ENCODE data around the gene OXLD1.

Gene OXLD1

DNA sequence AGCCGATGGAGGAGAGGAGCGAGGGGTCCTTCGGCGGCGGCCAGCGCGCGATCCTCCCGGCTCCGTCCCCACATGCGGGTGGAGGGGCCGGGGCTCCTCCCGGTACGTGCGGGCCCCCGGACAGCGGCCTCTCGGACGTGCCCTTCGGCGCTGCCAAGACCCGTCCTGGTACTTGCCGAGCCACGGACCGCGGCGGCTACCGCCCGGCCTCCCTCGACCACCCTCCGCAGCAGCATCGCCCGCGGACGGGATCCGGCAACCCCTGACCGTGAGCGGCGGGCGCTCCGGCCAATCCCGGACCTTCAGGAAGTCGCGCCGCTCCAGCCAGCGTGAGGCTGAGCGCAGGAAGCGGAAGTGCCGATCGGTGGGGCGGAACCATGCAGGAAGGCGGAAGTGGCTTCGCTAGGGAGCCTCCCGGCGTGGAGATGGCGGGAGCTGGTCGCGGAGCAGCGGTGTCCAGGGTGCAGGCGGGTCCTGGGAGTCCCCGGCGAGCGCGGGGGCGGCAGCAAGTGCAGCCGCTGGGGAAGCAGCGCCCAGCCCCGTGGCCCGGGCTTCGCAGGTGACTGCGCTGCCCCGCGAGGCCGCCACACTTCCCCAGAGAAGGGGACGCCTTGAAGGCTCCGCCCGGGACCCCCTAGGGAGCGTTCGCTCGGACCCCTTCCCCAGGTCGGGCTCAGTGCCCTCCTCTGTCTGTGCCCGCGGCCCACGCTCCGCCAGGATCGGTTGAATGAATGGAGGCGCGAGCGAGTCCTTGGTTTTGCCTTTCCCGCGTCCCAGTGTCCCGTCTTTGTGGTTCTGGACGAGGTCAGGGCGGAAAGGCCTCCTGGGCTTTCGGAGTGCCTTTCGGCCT lies at the start of gene OXLD1, which contains the start of gene CCDC137:
TSS of gene OXLD1 (minus strand) at position 264 of the 850 bp plus-strand sequence. CDS start at position 236, 28 bp downstream.
TSS of gene CCDC137 (plus strand) at position 396 of the 850 bp plus-strand sequence. CDS start at position 426, 30 bp downstream.
- DNase-seq = peak; percentile 97 to 100

DNA sequence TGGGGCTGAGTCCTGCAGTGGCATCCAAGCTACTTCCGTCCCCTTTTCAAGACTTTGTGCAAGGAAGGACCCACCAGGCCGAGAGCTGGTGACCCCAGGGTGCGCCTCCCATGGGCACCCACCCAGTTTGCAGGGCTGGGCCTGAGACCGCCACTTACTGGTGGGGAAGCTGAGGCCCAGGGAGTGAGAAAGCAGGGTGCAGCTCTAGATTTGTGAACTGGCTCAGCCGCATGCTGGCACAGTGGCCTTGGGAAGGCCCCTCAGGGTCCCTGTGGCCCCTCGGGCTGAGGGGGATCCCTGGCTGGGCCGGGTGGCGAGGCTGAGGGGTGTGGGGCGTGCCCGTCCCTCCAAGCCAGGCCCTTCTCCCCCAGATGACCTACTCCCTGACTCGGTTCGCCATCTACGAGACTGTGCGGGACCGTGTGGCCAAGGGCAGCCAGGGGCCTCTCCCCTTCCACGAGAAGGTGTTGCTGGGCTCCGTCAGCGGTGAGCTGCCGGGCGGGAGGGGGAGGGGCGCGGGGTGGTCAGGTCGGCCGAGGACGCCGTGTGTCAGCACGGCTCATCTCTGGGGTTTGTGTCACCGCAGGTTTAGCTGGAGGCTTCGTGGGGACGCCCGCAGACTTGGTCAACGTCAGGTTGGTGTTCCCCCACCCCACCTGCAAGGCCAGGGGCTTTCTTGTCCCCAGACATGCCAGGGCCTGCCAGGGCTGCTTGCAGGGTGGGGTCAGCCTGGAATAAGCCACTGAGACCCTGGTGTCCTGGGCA lies 48.9 kb upstream of the OXLD1 start:
- DNase-seq = no peak

DNA sequence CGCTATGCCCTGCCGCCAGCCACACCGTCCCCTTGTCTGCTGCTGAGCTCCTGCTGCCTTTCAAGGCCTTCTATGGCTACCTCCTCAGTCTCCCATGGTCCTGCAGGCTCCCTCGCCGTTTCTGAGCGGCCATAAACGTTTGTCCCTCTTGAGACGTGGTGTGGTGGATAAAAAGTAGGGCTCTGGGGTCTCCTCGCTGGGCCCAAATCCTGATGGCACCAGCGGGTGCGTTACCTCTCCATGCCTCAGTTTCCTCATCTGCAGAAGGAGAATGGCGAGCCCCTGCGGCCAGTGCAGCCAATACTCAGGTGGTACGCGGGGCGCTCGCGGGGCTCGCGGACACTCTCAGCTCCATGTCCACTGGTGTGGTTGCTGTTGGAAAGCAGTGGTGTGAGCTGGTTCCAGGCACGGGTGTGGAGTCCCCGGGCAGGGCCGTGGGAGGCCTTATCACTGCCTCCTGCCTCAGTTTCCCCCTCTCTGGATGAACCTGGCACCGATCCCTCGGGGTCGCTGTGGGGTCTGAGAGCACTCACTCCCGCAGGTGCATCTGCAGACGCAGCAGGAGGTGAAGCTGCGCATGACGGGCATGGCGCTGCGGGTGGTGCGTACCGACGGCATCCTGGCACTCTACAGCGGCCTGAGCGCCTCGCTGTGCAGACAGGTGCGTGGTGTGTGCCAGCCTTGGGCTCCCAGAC lies 48.2 kb upstream of the OXLD1 start:
- no peak for DNase-seq

DNA sequence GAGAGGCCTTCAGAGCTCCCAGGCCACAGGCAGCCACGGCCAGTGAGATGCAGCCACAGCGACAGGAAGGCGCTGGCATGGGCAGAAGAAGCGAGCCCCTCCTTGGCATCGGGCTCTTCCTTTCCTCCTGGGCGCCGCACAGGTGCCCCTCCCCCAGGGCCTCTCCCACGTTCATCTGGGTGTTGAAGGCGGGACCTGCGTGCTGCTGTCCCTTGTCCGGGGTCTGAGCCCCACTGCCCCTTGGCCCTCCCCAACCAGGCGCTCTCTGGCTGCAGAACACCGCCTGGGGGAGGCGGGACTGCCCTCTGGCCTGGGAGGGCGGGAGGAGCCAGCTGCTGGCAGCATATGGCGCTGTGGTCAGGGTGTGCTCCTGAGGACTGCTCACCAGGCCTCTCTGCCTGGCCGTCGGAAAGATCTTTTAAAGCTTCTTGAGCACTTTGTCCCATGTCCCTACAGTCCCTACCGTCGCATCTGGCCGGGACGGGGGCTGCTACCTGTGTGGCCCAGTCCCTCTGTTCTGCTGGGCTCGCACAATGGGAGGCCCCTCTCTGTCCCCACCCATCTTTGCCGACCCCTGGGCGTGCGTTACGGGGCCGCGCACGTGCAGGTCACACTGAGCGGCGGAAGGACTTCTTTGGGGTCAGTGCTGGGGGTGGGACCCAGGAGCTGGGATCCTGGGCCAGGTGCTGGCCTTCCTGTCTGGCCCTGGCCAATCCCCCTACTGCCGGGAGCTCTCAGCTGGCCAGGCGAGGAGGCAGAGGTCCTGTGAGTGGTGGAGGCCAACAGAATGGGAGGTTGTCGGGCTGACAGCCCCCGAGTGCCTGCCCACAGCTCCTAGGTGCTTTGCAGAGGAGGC lies 47.4 kb upstream of the OXLD1 start:
- DNase-seq = peak; percentile 66 to 76

DNA sequence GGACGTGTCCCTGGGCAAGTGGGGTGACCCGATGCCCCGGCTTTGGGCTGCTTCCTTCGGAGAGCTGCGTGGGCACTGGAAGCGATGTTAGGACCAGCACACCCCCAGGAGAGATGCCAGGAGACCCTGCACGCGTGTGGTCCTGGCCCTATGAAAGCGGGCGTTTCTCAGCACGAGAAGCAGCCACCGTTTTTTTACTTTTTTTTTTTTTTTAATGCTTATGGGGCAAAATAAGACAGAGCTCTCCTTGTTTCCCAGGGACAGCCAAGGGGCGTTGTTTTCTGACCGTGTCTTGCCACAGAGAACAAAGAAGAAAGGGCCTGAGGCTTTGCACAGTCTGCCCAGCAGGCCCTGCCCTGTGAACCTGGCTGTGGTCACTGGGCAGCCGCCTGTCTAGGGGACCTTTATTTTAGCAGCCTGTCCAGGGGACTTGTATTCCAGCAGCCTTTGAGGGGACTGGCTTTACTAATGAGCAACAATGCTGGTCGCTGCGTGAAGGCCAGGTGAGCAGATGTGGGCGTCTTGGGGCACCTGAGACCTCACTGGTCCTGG lies 46.7 kb upstream of the OXLD1 start:
- DNase-seq = no peak

DNA sequence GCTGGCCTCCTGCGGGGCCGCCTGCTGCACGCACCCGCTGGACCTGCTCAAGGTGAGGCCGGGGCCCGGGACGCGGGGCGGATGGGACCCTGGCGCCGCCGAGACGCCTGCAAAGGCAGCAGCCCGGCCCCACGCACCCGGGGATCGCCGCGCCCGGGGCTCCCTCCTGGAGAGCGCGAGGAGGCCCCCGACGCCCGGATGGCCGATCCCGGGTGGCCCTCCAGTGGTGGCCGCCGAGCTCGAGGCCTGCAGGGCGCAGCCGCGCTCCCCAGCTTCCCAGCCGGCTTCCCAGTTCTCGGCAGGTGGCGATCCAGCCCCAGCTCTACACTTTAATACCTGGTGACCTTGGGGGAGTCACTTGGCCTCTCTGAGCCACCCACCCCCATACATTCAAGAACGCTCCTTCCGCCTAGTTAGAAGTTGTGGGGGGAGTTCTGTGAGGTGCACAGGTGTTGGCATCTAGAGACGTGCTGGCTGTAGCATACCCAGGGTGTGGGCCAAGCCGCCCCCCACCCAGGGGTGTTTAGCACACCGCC lies 46.1 kb upstream of the OXLD1 start:
- peak; percentile 38 to 48 for DNase-seq

DNA sequence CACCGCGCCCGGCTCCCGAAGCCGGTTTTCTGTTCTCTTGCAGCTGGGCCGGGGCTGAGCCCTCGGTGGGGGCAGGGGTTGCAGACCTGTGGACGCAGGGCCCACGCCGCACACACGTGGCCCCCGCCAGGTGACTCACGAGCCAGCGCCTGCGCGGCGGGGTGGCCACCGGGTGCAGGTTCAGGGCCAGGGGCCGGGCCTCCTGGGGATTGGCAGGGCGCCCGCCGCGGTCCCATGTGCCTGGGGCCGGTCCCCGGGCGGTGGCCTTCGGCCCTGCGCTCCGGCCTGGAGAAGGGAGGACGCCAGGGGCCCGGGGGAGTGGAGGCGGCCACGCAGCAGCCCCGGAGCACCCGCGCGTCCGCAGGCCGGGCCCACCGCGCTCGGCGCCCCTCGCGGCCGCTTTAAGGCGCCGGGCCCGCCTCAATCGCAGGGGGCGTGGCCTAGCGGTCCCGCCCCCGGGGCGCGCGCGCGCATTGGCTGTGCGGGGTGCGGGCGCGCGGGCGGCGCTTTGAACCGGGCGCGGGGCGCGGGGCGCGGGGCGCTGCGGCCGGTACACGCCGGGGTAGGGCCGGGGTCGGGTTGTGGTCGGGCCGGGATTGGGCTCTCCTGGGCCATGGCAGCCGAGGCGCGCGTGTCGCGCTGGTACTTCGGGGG lies 45.5 kb upstream of the OXLD1 start, which contains the start of gene SLC25A10:
TSS of gene SLC25A10 (plus strand) at position 471 of the 654 bp plus-strand sequence. CDS start at position 614, 143 bp downstream.
- peak; percentile 89 to 96 for DNase-seq

DNA sequence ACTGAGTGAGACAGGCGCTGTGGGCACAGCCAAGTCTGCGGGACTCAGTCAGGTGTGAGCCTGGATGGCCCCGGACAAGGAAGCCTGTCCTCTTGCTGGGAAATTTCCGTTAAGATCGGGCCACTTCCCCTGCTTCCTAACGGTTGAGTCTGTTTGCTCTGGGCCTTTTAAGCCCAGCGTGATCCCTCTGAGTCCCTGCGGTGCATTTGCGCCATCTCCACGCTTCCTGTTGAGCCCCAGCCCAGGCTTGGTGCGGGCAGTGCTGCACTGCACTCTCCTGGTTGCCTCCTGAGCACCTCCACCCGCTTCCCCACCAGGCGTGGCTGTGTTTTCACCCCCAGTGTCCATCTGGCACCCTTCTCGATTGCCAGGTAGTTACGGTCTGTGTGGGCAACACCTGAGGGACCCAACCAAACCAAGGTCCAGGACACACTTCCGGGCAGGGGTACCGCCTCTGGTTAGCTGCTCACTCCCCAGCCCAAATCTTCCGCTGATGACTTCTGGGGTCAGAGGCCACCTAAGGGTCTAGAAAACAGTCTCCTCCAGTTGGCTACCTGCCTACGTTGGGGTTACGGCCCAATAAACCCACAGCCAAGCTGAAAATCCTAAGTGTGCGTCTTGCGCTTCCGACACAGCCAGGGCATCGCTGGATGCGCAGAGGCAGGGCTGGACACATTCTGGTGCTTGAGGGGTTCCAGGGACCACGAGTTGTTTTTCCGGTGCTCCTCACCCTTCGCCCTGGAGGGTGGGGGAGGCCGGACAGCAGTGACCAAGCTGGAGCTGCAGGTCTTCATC lies 44.3 kb upstream of the OXLD1 start:
- DNase-seq = peak; percentile 68 to 74

DNA sequence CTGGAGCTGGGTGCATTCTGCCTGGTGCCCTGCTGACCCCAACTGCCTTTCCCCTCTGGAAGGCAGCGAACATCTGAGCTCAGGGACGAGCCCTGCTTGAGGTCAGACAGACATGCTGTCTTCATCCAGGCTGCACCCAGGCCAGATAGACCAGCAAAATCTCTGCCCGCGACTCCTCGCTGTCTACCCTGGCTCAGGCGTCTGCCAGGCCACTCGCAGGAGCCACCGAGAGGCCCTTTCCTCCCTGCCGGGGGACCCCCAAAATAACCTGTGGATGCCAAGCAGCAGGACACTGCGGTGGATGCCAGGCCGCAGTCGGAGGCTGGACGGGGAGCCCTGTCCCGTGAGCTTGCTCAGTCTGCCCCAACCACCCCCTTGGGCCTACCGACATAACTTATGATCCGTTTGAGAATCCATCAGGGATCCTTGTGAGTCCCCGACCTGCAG lies 42.4 kb upstream of the OXLD1 start:
- DNase-seq = no peak

DNA sequence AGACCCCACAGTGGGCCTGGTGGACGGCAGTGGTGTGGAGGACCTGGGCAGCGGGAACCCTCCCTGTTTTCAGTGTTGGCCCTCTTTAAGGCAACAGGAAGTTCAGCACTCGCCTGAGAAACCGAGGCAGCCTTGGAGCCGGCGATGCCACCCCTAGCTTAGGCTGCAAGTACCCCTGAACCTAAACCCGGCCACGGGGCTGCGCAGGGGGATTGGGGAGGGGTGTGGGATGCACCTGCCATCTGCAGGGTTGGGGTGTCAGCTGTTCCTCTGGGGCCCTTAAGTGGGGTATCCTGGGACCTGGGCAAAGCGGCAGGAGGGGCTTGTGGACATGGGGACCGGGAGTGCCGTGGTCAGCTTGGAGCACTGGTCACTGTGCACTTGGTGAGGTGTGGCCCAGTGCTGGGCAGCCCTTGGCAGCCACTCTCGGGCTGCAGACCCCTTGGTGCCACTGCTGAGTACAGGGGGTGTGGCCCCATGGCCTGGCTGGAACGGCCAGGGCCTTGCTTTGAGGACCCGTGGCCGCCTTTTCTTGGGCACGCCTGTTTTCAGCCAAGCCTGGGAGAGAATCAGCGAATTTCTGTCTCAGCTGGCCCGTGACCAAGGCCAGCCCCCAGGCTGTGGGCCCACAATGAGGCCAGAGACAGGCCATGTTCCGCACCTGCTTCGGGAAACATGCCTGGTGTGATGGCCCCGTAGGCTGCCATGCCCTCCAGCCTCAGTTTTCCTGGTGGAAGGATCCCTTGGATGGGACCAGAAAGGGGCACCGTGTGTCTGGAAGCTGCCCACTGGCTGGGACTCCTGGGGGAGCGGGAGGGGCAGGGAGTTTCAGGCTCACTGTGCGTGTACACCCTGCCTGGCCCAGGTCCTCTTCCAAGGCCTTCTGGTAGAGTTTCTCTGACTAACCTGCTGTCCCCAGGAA lies 41.6 kb upstream of the OXLD1 start:
- no peak for DNase-seq

DNA sequence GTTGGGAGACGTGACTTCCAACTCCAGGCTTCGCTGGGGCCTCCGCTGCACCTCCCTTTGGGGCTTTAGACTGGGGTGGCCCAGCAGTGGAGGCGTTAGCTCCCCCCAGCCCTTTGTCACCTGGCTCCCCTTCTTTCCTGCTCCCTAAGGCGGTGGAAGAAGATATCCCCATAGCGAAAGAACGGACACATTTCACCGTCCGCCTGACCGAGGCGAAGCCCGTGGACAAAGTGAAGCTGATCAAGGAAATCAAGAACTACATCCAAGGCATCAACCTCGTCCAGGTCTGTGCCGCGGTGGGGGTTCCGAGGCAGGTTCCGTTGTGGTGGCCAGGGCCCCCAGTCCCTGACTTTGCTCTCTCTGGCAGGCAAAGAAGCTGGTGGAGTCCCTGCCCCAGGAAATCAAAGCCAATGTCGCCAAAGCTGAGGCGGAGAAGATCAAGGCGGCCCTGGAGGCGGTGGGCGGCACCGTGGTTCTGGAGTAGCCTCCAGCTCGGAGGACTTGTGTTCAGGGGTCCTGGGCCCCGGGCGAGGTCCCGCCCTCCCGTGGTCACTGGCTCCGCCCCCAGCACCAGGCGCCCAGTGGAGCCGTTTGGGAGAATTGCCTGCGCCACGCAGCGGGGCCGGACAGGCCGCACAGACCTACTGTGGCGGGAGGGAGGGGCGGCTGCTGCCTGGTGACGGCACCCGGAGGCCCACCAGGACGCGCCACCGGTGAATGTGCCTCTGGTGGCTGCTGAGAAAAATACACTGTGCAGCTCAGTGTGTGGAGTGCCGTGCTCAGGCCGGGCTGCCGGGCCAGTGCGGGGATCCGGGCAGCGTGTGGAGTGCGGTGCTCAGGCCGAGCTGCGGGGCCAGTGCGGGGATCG lies 40.6 kb upstream of the OXLD1 start:
- DNase-seq = no peak

DNA sequence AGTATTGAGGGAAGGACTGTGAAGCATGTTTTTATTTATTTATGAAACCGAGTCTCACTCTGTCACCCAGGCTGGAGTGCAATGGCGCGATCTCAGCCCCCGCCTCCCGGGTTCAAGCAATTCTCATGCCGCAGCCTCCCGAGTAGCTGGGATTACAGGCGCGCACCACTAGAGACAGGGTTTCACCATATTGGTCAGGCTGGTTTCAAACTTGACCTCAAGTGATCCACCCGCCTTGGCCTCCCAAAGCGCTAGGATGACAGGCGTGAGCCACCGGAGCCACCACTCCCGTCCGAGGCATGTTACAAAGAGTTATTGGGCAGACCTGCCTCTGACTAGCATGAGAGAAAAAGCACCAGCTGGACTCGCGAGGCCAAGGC lies 39.8 kb upstream of the OXLD1 start:
- no peak for DNase-seq

DNA sequence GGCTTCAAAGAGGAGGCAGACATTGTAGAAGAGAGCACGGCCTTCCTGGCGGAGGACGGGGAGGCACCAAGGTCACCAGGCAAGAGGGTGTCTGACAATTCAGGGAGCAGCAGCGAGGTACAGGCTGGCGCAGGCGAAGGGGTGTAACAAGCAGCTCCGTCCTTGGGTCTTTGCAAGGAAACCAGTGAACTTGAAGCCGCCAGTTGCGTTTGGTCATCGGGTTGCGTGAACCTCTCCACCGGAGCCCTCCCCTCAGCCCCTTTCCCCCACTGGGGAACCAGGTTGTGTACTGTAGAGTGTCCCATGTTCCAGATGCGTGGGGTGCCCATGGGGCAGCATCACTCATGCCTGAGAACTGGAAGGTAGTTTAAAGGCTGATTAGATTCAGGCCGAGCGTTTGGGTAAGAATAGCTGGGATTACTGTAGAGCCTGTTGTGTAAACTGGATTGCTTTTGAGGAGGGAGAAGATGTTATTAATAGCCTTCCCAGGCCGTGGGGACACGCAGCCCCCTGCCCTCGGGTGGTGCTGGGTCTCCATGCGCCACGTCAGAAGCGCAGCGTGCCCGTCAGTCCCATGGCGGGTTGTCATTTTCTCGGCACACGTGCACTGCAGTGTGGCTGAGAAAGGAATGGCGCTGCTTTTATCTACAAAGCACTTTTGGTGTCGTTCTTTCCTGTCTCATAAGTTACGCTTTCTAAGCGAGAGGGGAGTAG lies 39.3 kb upstream of the OXLD1 start:
- no peak for DNase-seq

DNA sequence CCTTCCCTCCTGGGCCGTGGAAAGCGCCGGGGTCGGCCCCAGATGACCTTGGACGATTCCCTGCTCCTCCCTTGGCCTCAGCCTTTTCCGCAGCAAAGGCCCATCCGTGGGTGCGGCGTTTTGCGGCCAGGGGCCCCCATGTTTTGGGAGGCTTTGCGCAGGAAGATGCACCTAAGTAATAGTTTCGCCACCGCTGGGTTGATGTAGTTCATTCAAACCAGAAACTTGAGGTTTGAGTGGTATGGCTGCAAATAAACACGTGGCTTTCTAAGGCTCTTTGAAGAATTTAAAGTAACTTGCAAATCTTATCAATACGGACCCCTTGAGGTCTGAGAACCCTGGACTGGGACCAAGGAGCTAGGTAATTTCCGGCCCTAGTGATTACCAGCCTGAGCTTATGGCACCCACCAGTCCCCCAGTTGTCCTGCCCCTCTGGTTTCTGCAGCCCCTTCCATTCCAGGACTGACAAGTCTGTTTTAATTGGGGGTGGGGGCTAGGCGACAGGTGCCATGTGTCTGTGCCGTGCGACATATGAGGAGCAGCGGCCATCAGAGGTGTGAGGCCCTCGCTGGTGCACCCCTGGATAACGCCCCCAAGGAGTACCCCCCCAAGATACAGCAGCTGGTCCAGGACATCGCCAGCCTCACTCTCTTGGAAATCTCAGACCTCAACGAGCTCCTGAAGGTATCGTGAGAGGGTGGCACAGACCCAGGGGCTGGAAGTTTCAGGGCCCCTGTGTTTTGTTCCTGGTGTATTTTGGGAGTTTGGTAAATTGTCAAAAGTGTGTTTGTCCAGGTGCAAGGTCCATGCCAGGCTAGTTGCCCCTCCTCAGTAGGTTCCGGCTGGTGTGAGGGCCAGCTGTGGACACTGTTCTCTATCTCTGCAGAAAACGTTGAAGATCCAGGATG lies 37.6 kb upstream of the OXLD1 start:
- DNase-seq = no peak

DNA sequence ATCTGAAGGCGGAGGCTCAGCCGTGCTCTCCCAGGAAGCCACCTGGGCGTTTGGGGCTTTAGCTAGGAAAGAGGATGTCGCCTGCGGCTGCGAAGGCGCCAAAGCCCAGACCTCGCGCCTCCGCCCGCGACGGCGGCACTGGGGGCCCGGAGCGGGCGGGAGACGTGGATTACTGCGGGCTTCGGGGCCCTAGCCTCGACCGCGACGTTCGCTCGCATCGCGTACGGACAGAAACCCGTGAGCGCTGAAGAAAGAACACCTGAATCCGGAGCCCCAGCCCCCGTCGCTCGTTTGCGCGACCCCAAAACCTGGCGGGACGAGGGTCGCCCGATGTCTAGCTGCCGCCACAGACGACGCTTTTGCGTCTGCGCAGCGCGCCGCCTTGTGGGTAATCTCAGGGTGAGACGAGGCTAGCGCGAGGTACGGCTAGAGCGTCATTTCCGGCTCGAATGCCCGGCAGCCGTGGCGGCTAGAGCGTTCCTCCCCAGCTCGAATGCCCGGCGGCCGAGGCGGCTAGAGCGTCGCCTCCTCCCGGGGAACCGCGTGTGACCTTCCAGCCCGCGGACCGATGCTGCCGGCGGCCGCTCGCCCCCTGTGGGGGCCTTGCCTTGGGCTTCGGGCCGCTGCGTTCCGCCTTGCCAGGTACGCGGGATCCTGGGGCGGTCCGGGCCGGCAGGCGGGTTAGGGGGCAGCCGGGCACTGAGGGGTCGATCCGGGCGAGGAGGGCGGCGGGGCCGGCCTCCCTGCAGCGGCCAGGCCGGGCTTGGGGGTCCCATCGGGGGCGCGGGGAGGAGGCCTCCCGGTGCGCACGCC lies 36.7 kb upstream of the OXLD1 start, which contains the start of gene MRPL12:
TSS of gene MRPL12 (plus strand) at position 434 of the 813 bp plus-strand sequence. CDS start at position 569, 135 bp downstream.
- peak; percentile 96 to 99 for DNase-seq

All from SHP77 (cell line).